Measurements from ENCODE around the gene NOS2.

GRCh38 chr17:27762527-27763305 lies 37.6 kb downstream of the NOS2 start:
- TF ChIP-seq POLR2AphosphoS5 (IDR thresholded peaks at IDR 0.05; ENCODE audit: low read depth, low read length) (no peak), TAF1 (IDR thresholded peaks at IDR 0.05; ENCODE audit: borderline replicate concordance, insufficient read depth, low read length) (no peak), REST (IDR thresholded peaks at IDR 0.05; ENCODE audit: insufficient read depth in 1 of 2, low read depth in 2 of 2, low read length in 2 of 2) (peak; percentile 87 to 97)
